C4-2B (cell line): Measurements from ENCODE around the gene IQGAP2.

Source experiments
- ZFX ChIP-seq: fragments of 450-650 bp; IDR thresholded peaks from 2 replicates; pipeline ENCODE4 v1.6.1; 2017
- TF ChIP-seq, protein P1 (sequence below): fragments of 450-650 bp; conservative IDR thresholded peaks from 2 replicates; pipeline ENCODE4 v1.5.1; 2017; ENCODE audit warnings: mild to moderate bottlenecking

DNA sequence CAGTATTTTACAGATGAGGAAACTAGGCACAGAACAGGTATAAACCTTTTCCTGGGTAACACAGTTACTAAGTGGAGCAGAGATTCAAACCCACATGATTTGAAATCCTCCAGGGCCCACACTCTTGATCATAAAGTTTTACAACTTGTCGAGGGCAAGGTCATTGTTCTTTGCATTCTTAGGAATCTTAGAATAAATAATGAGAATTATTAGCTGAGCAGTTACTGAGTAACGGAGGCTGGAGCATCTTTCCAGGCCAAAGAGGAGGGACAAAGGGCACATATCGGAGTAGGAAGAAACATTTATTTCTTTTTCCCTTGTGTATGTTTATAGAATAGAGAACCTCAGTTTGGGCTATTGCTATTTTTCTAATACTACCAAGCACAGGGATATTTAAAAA, 285.8 kb downstream of the IQGAP2 start:
- TF ChIP-seq, protein P1, sequence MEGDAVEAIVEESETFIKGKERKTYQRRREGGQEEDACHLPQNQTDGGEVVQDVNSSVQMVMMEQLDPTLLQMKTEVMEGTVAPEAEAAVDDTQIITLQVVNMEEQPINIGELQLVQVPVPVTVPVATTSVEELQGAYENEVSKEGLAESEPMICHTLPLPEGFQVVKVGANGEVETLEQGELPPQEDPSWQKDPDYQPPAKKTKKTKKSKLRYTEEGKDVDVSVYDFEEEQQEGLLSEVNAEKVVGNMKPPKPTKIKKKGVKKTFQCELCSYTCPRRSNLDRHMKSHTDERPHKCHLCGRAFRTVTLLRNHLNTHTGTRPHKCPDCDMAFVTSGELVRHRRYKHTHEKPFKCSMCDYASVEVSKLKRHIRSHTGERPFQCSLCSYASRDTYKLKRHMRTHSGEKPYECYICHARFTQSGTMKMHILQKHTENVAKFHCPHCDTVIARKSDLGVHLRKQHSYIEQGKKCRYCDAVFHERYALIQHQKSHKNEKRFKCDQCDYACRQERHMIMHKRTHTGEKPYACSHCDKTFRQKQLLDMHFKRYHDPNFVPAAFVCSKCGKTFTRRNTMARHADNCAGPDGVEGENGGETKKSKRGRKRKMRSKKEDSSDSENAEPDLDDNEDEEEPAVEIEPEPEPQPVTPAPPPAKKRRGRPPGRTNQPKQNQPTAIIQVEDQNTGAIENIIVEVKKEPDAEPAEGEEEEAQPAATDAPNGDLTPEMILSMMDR = no peak
- no peak for TF ChIP-seq ZFX
